ENCODE measurements around the gene ARHGEF28. TPM values are rescaled to one million over a fixed set of nuclear protein-coding genes. Genes with fewer than 3 reads are reported as not detected.

Gene ARHGEF28
- total RNA-seq, 6 experiments from 2014 or later = 3.0 to 14.9 (median 6.4) TPM

GRCh38 chr5:73684691-73685090, 58.7 kb downstream of the ARHGEF28 start:
- H3K36me3 ChIP-seq = no peaks in the 10 kb centered on the region
- WGBS (ENCODE audit: insufficient coverage, low coverage, low lambda C conversion rate, missing lambda C conversion rate) = 79% methylated on average over 7 of the region's 7 CpGs
- H3K9me3 ChIP-seq = no peaks in the 10 kb centered on the region
- ATAC-seq = no peak
- intact Hi-C loops (cut with DNase I) = no loop called here
- no peaks in the 10 kb centered on the region for H3K4me1 ChIP-seq
- no peak overlapping the region for H3K27ac ChIP-seq
- H3K27me3 ChIP-seq = no peaks in the 10 kb centered on the region
- no peak for DNase-seq
- H3K4me3 ChIP-seq = no peak overlapping the region
- TF ChIP-seq CTCF (IDR thresholded peaks at IDR 0.05) = no peak
- no peak for TF ChIP-seq POLR2A (IDR thresholded peaks at IDR 0.05)

GRCh38 chr5:73686912-73687311, 60.9 kb downstream of the ARHGEF28 start:
- Histone ChIP-seq H3K4me1 (no peaks in the 10 kb centered on the region), H3K27ac (no peak overlapping the region), H3K27me3 (no peaks in the 10 kb centered on the region), H3K9me3 (no peaks in the 10 kb centered on the region), H3K4me3 (no peak overlapping the region), H3K36me3 (no peaks in the 10 kb centered on the region)
- TF ChIP-seq CTCF (IDR thresholded peaks at IDR 0.05) (no peak), POLR2A (IDR thresholded peaks at IDR 0.05) (no peak)
- no peak for DNase-seq
- no peak for ATAC-seq
- WGBS (ENCODE audit: insufficient coverage, low coverage, low lambda C conversion rate, missing lambda C conversion rate) = 35% methylated on average over 1 of the region's 1 CpG
- intact Hi-C loops (cut with DNase I) = no loop called here

GRCh38 chr5:73687357-73687756, 61.4 kb downstream of the ARHGEF28 start:
- Histone ChIP-seq H3K27me3 (no peaks in the 10 kb centered on the region), H3K36me3 (no peaks in the 10 kb centered on the region), H3K9me3 (no peaks in the 10 kb centered on the region), H3K27ac (no peak overlapping the region), H3K4me3 (no peak overlapping the region), H3K4me1 (no peaks in the 10 kb centered on the region)
- intact Hi-C loops (cut with DNase I) = no loop called here
- ATAC-seq (no peak), DNase-seq (no peak)
- 93% methylated on average over 1 of the region's 1 CpG for WGBS (ENCODE audit: insufficient coverage, low coverage, low lambda C conversion rate, missing lambda C conversion rate)
- TF ChIP-seq CTCF (IDR thresholded peaks at IDR 0.05) (no peak), POLR2A (IDR thresholded peaks at IDR 0.05) (no peak)

GRCh38 chr5:73690015-73690414, 64.0 kb downstream of the ARHGEF28 start:
- no peaks in the 10 kb centered on the region for H3K9me3 ChIP-seq
- DNase-seq (no peak), ATAC-seq (no peak)
- WGBS (ENCODE audit: insufficient coverage, low coverage, low lambda C conversion rate, missing lambda C conversion rate) = 62% methylated on average over 3 of the region's 3 CpGs
- H3K36me3 ChIP-seq = no peaks in the 10 kb centered on the region
- peaks cover 0 to 14% (median 4%) of the 10 kb centered on the region in 4 donors for H3K4me1 ChIP-seq
- H3K27me3 ChIP-seq = no peaks in the 10 kb centered on the region
- no peak overlapping the region for H3K27ac ChIP-seq
- intact Hi-C loops (cut with DNase I) = no loop called here
- no peak for TF ChIP-seq CTCF (IDR thresholded peaks at IDR 0.05)
- TF ChIP-seq POLR2A (IDR thresholded peaks at IDR 0.05) = no peak
- H3K4me3 ChIP-seq = no peak overlapping the region

All from right lobe of liver (tissue), 6 donors.